HG03378 (cell line): ENCODE measurements around the gene NCAPH2.
"Not testable (repeated sequence)": the region's sequence is repeated elsewhere in the genome, so short reads cannot be mapped to it uniquely, and the experiment has no call there.

Source experiments
- ATAC-seq: cut with Tn5 transposase; IDR thresholded peaks from one replicate; pipeline ENCODE4 v1.9.1; 2021; ENCODE audit warnings: mild to moderate bottlenecking, moderate library complexity; ENCODE audit not compliant: unreplicated experiment

Gene NCAPH2

DNA sequence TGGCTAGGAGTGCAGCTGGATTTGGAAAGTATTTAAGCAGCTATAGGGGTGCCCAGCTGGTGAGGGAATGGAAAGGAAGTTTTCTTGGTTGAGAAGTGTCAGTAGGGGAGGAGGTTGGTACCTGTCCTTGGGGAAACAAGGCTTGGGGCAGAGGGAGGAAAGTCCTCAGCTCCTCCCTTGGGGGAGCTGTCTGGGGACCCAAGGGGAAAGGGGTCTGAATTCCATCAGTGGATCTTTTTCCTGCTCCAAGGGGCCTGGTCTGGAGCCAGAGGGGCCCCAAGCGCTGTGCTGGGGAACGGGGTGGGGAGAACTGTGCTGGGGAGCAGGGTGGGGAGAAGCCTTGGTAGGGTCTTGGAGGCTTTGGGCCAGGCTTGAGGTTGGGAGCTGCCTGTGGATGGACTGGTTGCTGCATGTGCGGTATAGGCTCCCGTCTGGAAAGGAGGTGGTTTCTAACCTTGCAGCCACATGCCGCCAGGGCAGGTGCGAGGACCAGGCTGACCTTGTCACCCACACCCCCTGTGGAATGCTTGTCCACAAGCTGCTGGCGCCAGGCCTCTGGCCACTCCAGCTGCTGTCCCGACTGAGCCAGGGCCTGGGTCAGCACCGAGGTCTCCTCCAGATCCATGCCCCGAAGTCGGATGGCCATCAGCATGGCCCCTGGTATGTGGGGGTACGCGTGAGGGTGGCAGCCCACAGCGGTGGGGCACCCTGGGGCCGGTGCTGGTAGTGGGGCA is 20.8 kb downstream of the NCAPH2 start:
- no peak for ATAC-seq

DNA sequence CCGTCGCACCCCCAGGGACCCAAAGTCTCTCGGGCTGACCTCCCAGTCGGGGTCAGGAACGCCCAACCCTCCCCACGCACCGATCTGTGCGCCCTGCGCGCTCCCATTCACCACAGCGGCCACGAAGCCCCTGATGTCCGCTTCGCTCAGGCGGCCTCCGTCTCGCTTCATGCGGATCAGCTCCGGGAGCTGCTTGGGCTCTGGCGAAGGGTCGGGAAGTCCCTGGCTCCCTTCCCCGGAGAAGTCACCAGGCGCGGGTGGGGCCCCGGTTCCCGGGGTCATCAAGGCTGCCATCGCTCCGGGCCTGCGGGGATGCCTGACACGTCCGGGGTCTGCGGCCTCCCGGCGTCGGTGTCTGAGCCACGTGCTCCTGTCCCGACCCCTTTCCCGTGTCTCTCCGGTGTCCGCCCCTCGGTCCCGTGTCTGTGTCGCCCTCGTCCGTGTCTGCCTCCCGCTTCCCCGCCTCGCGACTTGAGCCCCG is 21.4 kb downstream of the NCAPH2 start:
- ATAC-seq, result no peak

DNA sequence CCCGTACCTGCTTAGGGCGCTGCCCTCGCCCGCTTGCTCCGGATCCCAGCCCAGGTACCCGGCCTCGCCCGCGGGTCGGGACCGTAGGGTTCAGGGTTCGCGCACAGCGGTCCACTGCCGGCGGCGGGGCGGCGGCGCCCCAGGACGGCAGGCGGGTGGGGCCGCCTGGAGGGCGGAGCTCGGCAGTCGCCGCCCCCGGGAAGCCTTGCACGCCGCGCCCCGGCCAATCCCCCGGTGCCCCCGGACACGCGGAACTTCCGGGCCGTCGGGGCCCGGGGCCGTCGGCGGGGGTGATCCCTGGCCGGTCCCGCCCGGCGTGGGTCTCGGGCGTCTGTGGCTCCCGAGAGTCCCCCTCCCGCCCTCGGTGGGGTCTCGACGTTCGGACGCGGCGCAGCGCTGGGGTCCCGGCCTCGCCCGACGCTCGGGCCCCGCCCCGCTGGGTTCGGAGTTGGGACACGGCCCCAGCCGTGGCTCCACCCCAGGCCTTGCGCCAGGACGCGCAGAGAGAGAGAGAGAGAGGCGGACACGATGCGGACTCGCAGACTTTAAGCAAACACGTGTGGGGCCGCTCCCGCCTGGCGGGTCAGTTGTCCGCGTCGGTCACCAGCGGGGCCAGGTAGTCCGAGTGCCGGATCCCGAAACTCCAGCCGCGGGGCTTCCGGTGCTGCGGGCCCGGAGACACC is 22.0 kb downstream of the NCAPH2 start, which contains the start of gene TYMP:
TYMP (minus strand) TSS at position 116 of the 683 bp plus-strand sequence. CDS start 303 bp downstream, outside the sequence.
- no peak for ATAC-seq

DNA sequence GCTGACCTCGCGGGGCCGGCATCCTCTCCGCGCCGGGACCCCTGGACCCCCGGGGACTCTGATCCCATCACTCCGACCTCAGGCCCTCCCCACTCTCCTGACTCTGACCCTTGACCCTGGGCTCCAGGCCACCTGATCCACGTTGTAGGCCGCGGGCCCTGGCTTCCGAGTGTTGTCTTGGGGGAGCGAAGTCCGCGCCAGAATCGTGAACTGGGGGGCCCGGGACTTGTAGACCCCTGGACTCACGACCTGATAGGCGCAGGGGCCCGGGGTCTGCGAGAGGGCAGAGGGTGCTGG is 22.5 kb downstream of the NCAPH2 start:
- no peak for ATAC-seq

DNA sequence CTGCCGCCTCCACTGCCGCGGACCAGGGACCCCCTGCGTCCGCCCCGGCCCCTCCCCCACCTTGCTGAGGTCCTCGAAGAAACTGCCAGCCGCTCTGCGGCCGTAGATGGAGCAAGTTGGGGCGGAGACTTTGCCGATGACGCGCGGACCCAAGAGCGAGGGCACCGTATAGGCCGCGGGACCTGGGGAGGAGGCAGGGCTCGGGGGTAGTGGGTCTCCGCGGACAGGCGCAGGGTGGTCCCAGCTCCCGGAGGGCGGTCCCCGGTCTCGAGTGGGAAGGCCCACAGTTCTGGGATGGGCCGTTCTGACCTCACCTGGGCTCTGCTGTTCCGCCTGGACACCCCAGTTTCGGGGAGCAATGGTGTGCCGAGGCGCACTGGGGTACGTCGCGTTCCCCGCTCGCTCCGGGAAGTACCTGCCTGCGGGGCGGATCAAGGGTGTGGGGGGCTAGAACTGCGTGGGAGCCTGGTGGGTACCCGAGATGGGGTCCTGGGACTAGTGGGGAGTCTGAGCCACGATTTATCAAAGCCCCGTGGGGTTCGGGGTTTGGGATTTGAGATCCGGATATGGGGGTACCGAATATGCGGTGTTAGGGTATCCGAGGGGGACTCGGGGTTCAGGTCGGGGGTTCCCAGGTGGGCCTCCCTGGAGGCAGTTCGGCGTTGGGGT is 23.0 kb downstream of the NCAPH2 start:
- ATAC-seq, result no peak

DNA sequence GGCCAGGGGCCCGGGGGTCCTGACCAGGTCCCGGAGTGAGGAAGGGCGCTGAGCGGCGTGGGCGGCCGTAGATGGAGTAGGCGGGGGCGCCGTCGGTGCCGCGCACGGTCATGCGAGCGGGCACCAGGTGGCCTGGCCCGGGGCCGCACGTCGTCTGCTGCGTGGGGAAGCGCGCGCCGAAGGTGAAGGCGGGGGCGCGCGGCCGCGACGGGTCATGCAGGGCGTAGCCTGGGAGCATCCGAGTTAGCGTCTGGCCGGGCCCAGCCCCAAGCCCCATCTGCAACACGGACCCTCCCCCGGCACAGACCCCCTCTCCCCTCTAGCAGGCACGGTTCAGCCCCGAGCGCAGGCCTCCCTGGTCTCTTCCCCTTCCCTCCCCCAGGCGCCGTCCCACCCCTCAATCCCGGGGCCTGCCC is 23.5 kb downstream of the NCAPH2 start:
- no peak for ATAC-seq

DNA sequence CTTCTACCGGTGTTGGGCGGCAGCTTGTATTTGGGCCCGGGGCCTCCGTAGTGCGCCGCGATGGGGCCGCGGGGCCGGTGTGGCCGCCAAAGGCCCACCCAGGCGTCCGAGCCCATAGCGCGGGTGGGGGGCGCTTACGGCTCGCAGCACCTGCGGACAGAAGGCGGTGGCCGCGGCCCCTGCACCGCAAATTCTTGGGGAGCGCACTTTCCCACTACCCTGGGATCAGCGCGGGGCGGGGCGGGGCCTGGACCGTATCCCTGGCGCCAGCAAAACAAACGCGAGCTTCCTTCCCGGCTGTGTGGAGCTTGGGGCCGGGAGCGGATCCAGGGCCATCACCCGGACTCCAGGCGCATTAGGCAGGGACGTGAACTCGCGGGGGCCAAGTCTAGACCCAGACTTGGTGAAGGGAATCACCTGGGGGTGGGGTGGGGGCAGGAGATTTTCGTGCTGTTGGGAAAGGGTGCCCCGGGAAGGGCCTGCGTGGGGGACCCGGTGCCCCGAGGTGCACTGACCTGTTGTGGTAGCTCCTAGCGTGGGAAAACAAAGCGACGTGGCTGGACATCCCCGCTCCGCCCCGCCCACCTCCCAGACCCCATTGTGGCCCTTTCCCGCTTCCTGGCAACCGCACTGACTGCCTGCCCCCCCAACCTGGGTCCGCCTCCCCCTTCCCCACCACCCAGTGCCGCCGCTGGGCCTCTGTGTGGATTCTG is 24.1 kb downstream of the NCAPH2 start:
- ATAC-seq, result no peak

DNA sequence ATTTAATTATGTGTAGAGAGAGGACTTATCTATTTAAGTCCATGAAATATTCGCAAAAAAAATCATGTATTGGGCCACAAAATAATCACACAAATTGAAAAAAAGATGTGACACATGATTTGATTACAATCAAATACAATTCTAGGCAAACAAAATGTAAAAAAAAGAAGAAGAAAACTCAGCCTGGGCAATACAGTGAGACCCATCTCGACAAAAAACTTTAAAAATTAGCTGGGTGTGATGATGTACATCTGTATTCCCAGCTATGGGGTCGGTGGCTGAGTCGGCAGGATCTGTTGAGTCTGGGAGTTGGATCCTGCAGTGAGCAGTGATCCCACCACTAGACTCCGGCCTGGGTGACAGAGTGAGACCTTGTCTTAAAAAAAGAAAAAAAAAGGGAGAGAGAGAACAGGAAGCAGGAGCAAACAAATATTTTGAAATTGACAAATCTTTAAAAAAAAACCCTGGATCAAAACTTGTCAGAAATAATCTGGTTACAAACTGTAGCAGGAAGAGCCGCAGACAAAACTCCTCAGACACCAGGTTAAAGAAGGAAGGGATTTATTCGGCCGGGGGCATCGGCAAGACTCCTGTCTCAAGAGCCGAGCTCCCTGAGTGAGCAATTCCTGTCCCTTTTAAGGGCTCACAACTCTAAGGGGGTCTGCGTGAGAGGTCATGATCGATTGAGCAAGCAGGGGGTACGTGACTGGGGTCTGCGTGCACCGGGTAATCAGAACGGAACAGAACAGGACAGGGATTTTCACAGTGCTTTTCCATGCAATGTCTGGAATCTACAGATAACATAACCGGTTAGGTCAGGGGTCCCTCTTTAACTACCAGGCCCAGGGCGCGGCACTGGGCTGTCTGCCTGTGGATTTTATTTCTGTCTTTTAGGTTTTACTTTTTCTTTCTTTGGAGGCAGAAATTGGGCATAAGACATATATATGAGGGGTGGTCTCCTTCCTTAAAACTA is 25.1 kb downstream of the NCAPH2 start:
- no peak for ATAC-seq

DNA sequence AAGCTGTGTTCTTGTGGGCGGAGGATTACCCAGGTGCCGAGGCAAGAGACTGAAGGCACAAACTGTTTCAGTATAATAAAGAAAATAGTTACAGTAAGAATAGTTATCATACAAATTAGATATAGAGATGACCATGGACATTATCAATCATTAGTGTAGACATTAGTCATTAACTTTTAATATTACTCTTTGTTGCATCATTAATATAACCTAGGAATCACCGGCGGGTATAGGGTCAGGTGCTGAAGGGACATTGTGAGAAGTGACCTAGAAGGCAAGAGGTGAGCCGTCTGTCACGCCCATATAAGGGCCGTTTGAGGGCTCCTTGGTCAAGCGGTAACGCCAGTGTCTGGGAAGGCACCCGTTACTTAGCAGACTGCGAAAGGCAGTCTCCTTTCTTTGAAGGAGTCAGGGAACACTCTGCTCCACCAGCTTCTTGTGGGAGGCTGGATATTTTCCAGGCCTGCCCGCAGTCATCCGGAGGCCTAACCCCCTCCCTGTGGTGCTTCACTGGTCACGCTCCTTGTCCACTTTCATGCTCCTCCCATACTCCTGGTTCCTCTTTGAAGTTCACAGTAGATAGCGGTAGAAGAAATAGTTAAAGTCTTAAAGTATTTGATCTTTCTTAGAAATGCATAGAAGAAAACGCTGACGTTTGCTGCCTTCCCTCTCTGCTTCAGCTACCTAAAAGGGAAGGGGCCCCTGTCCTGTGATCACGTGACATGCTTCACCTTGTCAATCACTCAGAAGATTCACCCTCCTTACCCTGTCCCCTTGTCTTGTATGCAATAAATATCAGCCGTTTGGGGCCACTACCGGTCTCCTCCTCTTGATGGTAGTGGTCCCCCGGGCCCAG is 26.1 kb downstream of the NCAPH2 start:
- ATAC-seq, result not testable (repeated sequence)

DNA sequence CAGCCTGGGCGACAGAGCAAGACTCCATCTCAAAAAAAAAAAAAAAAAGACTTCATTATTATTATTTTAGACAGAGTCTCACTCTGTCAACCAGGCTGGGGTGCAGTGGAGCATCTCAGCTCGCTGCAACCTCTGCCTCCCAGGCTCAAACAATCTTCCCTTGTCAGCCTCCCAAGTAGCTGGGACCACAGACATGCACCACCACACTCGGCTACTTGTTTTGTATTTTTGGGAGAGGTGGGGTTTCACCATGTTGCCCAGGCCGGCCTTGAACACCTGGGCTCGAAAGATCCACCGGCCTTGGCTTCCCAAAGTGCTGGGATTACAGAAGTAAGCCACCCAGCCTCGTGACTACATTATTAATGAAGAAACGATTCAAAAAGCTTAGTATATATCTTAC is 27.1 kb downstream of the NCAPH2 start:
- no peak for ATAC-seq

DNA sequence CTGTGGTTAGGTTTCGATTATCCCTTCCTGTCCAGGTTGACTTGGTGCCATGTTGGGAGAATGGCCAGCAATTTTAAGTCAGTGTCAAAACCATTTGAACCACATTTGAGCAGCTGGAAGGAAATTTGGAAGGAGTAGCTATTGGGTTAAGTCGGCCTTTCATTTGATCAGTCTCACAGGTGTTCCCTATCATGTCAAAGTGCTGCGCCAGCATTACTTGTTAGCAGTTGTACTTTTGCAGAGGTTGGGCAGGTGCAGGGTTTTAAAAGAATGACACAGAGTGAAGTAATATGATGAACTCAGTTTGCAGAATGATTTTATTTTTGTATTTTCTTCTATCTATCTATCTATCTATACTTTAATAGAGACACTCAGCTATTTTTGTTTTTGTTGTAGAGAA is 28.2 kb downstream of the NCAPH2 start:
- ATAC-seq, result no peak

DNA sequence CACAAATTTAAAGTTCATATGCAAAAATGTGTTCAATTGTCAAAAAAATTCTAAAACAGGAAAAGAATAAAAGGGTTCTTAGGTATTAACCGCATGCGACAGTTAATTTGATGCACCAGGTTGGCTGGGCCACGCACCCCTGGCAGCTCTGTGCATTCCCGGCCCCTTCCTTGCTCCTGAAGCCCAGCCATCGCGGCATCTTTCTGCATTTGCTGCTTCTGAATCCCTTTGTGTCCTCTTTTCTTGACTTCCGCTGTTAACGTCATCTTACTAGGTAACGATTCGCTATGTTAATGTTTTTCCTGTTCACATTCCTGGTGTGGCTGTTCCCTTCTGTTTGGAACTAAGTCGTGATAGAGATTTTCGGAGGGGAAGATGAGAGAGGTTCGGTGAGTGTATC is 29.7 kb downstream of the NCAPH2 start:
- no peak for ATAC-seq

DNA sequence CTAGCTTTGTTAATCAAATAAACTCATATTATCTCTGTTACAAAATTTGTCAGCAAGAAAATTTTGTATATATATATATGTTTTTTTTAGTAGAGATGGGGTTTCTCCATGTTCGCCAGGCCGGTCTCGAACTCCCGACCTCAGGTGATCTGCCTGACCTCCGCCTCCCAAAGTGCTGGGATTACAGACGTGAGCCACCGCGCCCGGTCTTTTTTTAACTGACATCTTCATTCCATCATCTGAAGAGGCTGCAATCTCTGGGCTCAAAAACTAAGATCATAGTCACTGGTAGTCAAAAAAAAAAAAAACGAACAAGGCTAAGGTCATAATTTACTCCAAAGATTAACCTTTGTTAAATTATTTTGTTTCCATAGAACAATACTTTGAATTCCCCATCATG is 32.4 kb downstream of the NCAPH2 start:
- ATAC-seq, result no peak

DNA sequence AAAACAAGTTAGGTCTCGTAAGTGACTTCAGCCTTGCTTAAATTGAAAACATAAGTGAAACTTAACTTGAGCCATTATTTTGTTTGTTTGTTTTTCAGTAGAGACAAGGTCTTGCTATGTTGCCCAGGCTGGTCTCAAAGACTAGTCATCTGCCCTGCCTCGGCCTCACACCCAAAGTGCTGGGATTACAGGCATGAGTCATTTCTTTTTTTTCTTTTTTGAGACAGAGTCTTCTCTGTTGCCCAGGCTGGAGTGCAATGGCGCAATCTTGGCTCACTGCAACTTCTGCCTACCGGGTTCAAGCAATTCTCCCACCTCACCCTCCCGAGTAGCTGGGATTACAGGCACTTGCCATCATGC is 33.6 kb downstream of the NCAPH2 start:
- ATAC-seq, result not testable (repeated sequence)

DNA sequence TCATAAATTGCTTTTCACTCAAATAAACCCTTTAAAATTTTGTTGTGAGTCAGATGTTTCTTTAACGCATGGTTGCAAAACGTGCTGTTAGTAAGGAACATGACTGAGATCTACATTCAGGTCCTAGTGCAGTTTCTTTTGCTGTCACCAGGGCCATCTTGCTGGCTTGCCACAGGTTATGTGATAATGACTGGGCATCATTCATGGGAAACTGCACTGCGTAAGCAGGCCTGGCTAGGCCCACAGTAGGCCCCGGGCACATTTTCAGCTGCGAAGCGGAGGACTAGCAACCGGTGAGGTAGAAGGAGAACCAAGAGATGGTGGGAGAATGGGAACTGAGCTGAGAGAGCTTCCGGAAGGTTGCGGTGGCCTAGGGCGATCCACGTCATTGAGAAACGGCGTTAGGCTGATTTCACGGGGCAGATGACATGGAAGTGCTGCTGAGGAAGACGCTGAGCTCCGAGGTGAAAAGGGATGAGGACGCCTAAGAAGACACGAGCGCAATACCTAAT is 34.4 kb downstream of the NCAPH2 start:
- ATAC-seq, result no peak

DNA sequence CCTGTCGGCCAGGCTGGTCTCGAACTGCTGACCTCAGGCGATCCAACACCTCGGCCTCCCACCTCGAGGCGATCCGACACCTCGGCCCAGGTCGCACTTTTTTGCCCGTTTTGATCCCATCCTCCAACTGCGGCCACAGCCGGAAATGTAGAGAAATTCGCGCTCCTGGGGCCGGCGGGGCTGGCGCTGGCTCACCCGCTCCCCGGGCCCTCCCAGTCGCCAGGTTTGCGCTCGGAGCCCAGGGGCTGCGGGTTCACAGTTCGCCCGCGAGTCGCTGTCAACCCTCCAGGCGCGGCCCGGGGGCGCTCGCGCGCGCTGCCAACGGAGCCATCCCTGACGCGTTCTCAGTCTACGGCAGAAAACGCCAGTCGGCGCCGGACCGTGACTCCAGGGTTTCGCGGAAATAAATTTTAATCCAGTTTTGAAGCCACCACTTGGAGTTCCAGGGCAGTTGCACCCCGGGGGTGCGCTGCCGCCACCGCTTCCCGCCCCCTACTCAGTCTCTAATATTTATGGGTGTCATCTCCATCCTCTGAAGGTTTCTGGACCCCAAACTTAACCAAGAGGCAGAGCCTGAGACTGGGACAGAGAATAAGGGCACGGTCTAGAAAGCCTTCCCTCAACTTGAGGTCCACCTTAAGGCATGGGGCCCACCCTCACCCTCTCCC is 36.2 kb downstream of the NCAPH2 start:
- no peak for ATAC-seq

DNA sequence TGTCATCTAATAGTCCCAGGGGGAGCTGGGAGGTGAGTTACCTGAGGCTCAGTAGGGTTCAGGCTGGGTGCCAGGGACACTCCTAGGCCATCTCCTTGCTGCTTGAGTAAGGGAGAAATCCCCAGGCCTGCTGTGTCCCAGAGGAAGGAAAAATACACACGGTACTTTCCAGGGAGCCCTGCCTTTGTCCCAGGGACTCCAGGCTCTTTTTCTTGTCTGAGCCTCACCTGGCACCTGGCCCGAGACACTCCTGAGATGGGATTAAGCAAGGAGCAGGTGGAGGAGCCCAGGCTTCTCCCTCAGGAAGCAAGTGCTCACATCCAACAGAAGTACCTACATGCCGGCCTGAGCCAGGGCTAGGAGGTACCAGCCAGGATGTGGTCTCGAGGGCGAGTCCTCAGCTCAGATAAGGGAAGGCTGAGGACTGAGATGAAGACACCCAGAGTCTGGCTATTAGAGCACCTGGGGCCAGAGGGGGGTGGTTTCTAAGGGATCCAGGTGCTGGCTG is 36.8 kb downstream of the NCAPH2 start:
- ATAC-seq, result no peak

DNA sequence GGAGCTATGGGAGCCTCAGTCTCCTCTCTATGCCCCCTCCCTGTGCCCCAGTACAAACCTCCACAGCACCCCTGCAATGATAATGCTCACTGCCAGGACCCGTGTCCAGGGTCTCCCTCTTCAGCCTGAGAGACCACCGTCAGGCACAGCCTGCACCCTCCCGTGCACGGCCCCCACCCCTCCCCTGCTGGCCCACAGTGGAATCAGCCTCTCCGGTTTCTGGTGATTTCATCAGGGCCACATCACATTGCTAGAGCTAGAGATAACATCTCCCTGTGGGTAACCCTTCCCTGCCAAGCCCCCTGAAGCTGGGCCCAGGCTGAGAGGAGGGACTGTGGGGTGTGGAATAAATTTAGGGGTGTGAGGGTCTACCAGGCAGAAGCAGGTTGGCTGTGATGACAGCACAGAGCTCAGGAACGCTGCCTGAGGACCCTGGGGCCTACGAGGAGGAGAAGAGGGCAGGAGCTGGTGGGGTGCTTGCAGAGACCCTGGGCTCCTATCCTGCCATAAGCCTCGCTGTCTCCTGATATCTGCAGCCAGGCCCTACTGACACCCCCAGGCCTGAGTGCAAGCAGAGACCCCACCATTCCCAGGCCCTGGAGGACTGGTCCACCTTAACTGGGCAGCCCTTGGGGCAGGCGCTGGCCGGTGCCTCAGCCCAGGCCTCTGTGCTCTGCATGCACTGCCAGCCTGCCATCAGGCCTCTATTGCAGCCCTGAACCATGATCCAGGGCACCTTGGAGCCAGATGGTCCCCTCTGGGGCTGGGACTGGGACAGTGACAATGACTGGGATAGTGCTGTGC is 37.7 kb downstream of the NCAPH2 start, which contains the start of gene KLHDC7B:
KLHDC7B (plus strand) TSS at position 378 of the 804 bp plus-strand sequence; CDS start at position 723, 345 bp downstream.
- ATAC-seq, result no peak
